IMR-90 (cell line): ENCODE measurements around the gene PHC3. TPM values are rescaled to one million over a fixed set of nuclear protein-coding genes. Genes with fewer than 3 reads are reported as not detected.

Experiments
- ATAC-seq: fragments of 200-7000 bp; cut with Tn5 transposase; 2 replicates; pipeline ENCODE4 v1.9.1; 2020; ENCODE audit warnings: low read depth, mild to moderate bottlenecking, moderate library complexity
- BruUV-seq: library from RNA; stranded (reverse); fragments of 400-500 nt; replicated peaks from 2 replicates; lab custom pipeline; 2021; lab: Mats Ljungman, UMichigan
- CTCF ChIA-PET: fragments of 300-600 bp; formaldehyde crosslinking; extraction: SDS; loops from one replicate; lab custom pipeline; 2021; ENCODE audit warnings: antibody characterized with exemption; lab: Yijun Ruan, JAX
- POLR2A ChIA-PET: fragments of 300-600 bp; sonication (Branson Sonifier 250); formaldehyde crosslinking; loops from one replicate; lab custom pipeline; 2022; ENCODE audit warnings: antibody characterized with exemption; ENCODE audit not compliant: unreplicated experiment; lab: Charles Lee
- DNase-seq: peaks from one replicate; pipeline ENCODE4 v3.0.0; 2013
- H2AFZ ChIP-seq: replicated peaks from 2 replicates; pipeline ENCODE3; 2013; ENCODE audit warnings: low read length, mild to moderate bottlenecking; ENCODE audit not compliant: poor library complexity
- H2AK5ac ChIP-seq: 2 replicates; pipeline ENCODE4 v1.6.1; 2013; ENCODE audit warnings: low read depth, low read length, inconsistent platforms
- H2AK9ac ChIP-seq: replicated peaks from 2 replicates; pipeline ENCODE3; 2013; ENCODE audit warnings: mild to moderate bottlenecking, low read depth, low read length, moderate library complexity; ENCODE audit not compliant: poor library complexity
- H2BK120ac ChIP-seq: 2 replicates; pipeline ENCODE4 v1.6.1; 2013; ENCODE audit warnings: low read depth, low read length, inconsistent platforms
- H2BK15ac ChIP-seq: 3 replicates; pipeline ENCODE4 v1.6.1; 2013; ENCODE audit warnings: low read depth, low read length, inconsistent platforms
- H2BK20ac ChIP-seq: 2 replicates; pipeline ENCODE4 v1.6.1; 2013; ENCODE audit warnings: low read depth, mild to moderate bottlenecking, inconsistent platforms, low read length, moderate library complexity
- H2BK5ac ChIP-seq: 2 replicates; pipeline ENCODE4 v1.6.1; 2013; ENCODE audit warnings: mild to moderate bottlenecking, low read depth, low read length, inconsistent platforms; ENCODE audit not compliant: poor library complexity, severe bottlenecking
- H3K14ac ChIP-seq: replicated peaks from 2 replicates; pipeline ENCODE4 v1.6.1; 2013; ENCODE audit warnings: low read depth, low read length, inconsistent platforms
- H3K18ac ChIP-seq: 2 replicates; pipeline ENCODE4 v1.6.1; 2013; ENCODE audit warnings: low read depth, low read length, control low read depth
- H3K23ac ChIP-seq: 2 replicates; pipeline ENCODE4 v1.6.1; 2013; ENCODE audit warnings: low read depth, low read length, inconsistent platforms
- H3K27ac ChIP-seq: 2 replicates; pipeline ENCODE4 v1.5.1; 2013; ENCODE audit warnings: mild to moderate bottlenecking, control low read depth, low read length; ENCODE audit not compliant: insufficient read depth
- H3K27me3 ChIP-seq: 2 replicates; pipeline ENCODE4 v1.6.1; 2013; ENCODE audit warnings: low read length; ENCODE audit not compliant: control insufficient read depth, insufficient read depth
- H3K36me3 ChIP-seq: 2 replicates; pipeline ENCODE4 v1.6.1; 2013; ENCODE audit warnings: low read length, mixed read lengths; ENCODE audit not compliant: control insufficient read depth, insufficient read depth
- H3K4ac ChIP-seq: 2 replicates; pipeline ENCODE4 v1.6.1; 2013; ENCODE audit warnings: low read depth, low read length, inconsistent platforms
- H3K4me1 ChIP-seq: 2 replicates; pipeline ENCODE4 v1.6.1; 2013; ENCODE audit warnings: low read length, mixed read lengths; ENCODE audit not compliant: control insufficient read depth, insufficient read depth
- H3K4me2 ChIP-seq: 2 replicates; pipeline ENCODE4 v1.6.1; 2013; ENCODE audit warnings: low read depth, mild to moderate bottlenecking, control low read depth, low read length, moderate library complexity
- H3K4me3 ChIP-seq: 2 replicates; pipeline ENCODE4 v1.5.1; 2013; ENCODE audit warnings: low read depth, mild to moderate bottlenecking, control low read depth, low read length, moderate library complexity; ENCODE audit not compliant: insufficient read depth
- H3K56ac ChIP-seq: 2 replicates; pipeline ENCODE4 v1.6.1; 2013; ENCODE audit warnings: low read length, inconsistent platforms; ENCODE audit not compliant: insufficient read depth; ENCODE audit errors: extremely low read depth
- H3K79me1 ChIP-seq, 2 experiments: 2 replicates each; pipeline ENCODE4 v1.6.1; 2013; ENCODE audit warnings: low read length in 2 of 2, inconsistent platforms in 1 of 2, low read depth in 1 of 2
- H3K9ac ChIP-seq: 2 replicates; pipeline ENCODE4 v1.6.1; 2013; ENCODE audit warnings: low read depth, low read length, control low read depth
- H3K9me1 ChIP-seq: 2 replicates; pipeline ENCODE4 v1.6.1; 2013; ENCODE audit warnings: low read length, inconsistent platforms; ENCODE audit not compliant: insufficient read depth
- H3K9me3 ChIP-seq: 2 replicates; pipeline ENCODE4 v1.6.1; 2013; ENCODE audit warnings: low read length; ENCODE audit not compliant: control insufficient read depth, insufficient read depth
- H4K20me1 ChIP-seq: 2 replicates; pipeline ENCODE4 v1.6.1; 2013; ENCODE audit warnings: low read length, inconsistent platforms; ENCODE audit not compliant: insufficient read depth
- H4K5ac ChIP-seq: 2 replicates; pipeline ENCODE4 v1.6.1; 2013; ENCODE audit warnings: mild to moderate bottlenecking, low read depth, low read length, control low read depth
- H4K8ac ChIP-seq, 2 experiments: 2 replicates each; pipeline ENCODE4 v1.6.1; 2013; ENCODE audit warnings: low read depth in 2 of 2, low read length in 2 of 2, control low read depth in 1 of 2, inconsistent platforms in 1 of 2
- H4K91ac ChIP-seq: 2 replicates; pipeline ENCODE4 v1.6.1; 2013; ENCODE audit warnings: low read depth, low read length, inconsistent platforms; ENCODE audit not compliant: insufficient read depth
- BHLHE40 ChIP-seq: fragments of 150-350 bp; IDR thresholded peaks from 2 replicates; pipeline ENCODE4 v1.6.1; 2016; ENCODE audit warnings: mild to moderate bottlenecking, low read depth, low read length
- FOS ChIP-seq: fragments of 150-350 bp; IDR thresholded peaks from 2 replicates; pipeline ENCODE4 v1.6.1; 2016; ENCODE audit warnings: low read depth, low read length
- MAFK ChIP-seq: IDR thresholded peaks from 2 replicates; pipeline ENCODE4 v1.6.1; 2012; ENCODE audit warnings: low read depth, low read length, improper control_type of control experiment
- MAZ ChIP-seq: IDR thresholded peaks from 2 replicates; pipeline ENCODE4 v1.6.1; 2012; ENCODE audit warnings: low read depth, mild to moderate bottlenecking, low read length, improper control_type of control experiment, moderate library complexity, borderline replicate concordance
- MXI1 ChIP-seq: IDR thresholded peaks from 2 replicates; pipeline ENCODE4 v1.6.1; 2012; ENCODE audit warnings: low read depth, mild to moderate bottlenecking, low read length, moderate library complexity, borderline replicate concordance
- NFE2L2 ChIP-seq: fragments of 150-350 bp; IDR thresholded peaks from 2 replicates; pipeline ENCODE4 v1.6.1; 2016; ENCODE audit warnings: low read depth, mild to moderate bottlenecking, low read length
- POLR2A ChIP-seq: IDR thresholded peaks from 2 replicates; pipeline ENCODE4 v1.6.1; 2012; ENCODE audit warnings: mild to moderate bottlenecking, low read depth, low read length
- RAD21 ChIP-seq: IDR thresholded peaks from 2 replicates; pipeline ENCODE4 v1.6.1; 2012; ENCODE audit warnings: low read length, improper control_type of control experiment
- RCOR1 ChIP-seq: IDR thresholded peaks from 2 replicates; pipeline ENCODE4 v1.6.1; 2012; ENCODE audit warnings: mild to moderate bottlenecking, low read length, improper control_type of control experiment; ENCODE audit not compliant: insufficient replicate concordance
- RFX5 ChIP-seq: IDR thresholded peaks from 2 replicates; pipeline ENCODE4 v1.8.0; 2012; ENCODE audit warnings: low read depth, mild to moderate bottlenecking, low read length, moderate library complexity
- USF2 ChIP-seq: fragments of 150-350 bp; IDR thresholded peaks from 2 replicates; pipeline ENCODE4 v1.6.1; 2017; ENCODE audit warnings: mild to moderate bottlenecking, antibody characterized with exemption, low read length, low read depth
- dilution Hi-C: fragments of 300-500 bp; cut with HindIII; formaldehyde crosslinking; loops from one replicate; pipeline ENCODE4 v1.14.3; 2018; ENCODE audit warnings: low sequenced_read_pairs; ENCODE audit not compliant: unreplicated experiment
- in situ Hi-C: fragments of 300-500 bp; cut with MboI; formaldehyde crosslinking; loops from 3 replicates; pipeline ENCODE4 v1.14.3; 2019; ENCODE audit warnings: low sequenced_read_pairs, inconsistent platforms, mixed read lengths
- intact Hi-C: fragments of 100-400 bp; cut with micrococcal nuclease; formaldehyde crosslinking; loops from 2 replicates; pipeline ENCODE4 v1.10.0; 2022
- polyA plus RNA-seq, 3 experiments: library from polyadenylated mRNA; depleted of rRNA; stranded (reverse); fragments of >200 nt; gene quantifications; 2 replicates each; pipeline ENCODE4 v1.2.3, GENCODE V29; 2012; ENCODE audit warnings: low replicate concordance in 1 of 3
- total RNA-seq: library from RNA; depleted of rRNA; stranded (reverse); fragments of >200 nt; gene quantifications from 2 replicates; pipeline ENCODE4 v1.2.3, GENCODE V29; 2012

Gene PHC3
- total and polyA plus RNA-seq, 2 of the 4 experiments (the other 2 are of a cell fraction), result 18.3 to 26.3 TPM

GRCh38 chr3:170162052-170162451 lies 19.5 kb downstream of the PHC3 start:
- Histone ChIP-seq H2BK120ac (no peak overlapping the region), H2AK9ac (no peak overlapping the region), H3K9me1 (peaks cover 2% of the 10 kb centered on the region; the same call in 1 of the 2 replicates), H3K4me2 (no peak overlapping the region), H3K4me3 (no peak overlapping the region), H3K23ac (no peak overlapping the region), H2BK20ac (no peak overlapping the region), H4K20me1 (peaks cover 51% of the 10 kb centered on the region), H2BK15ac (no peak overlapping the region), H4K91ac (no peak overlapping the region), H3K9me3 (no peaks in the 10 kb centered on the region), H3K14ac (no peak overlapping the region), H3K9ac (no peak overlapping the region), H3K18ac (no peak overlapping the region), H3K27ac (no peak overlapping the region), H2AFZ (no peak overlapping the region), H3K56ac (no peak overlapping the region), H3K27me3 (no peaks in the 10 kb centered on the region), H2BK5ac (no peak overlapping the region), H3K79me1 (peaks cover 17 to 59% of the 10 kb centered on the region in 2 experiments), H4K8ac (no peak overlapping the region), H3K4ac (no peak overlapping the region), H2AK5ac (no peak overlapping the region), H3K4me1 (no peaks in the 10 kb centered on the region), H3K36me3 (peaks cover 25% of the 10 kb centered on the region), H4K5ac (no peak overlapping the region)
- BruUV-seq, result no TSS peak
- dilution Hi-C loops, result no loop called here
- ATAC-seq, result no peak
- in situ Hi-C loops, result no loop called here
- ChIA-PET CTCF (interaction anchor here (0.6 kb wide), 1 partner anchor 289 kb away, joined by 3 read pairs; no protein-coding TSS in a partner anchor), POLR2A (no interaction called here)
- intact Hi-C loops, result no loop called here
- no peak for TF ChIP-seq NFE2L2
- no peak for TF ChIP-seq BHLHE40
- TF ChIP-seq MAFK, result no peak
- no peak for TF ChIP-seq MAZ
- TF ChIP-seq RCOR1, result no peak
- no peak for TF ChIP-seq RAD21
- no peak for TF ChIP-seq USF2
- no peak for TF ChIP-seq POLR2A
- TF ChIP-seq MXI1, result no peak
- TF ChIP-seq FOS, result no peak
- TF ChIP-seq RFX5, result no peak
- no peak for DNase-seq
